GM12878 (cell line): ENCODE measurements around the gene COPB1. TPM values are rescaled to one million over a fixed set of nuclear protein-coding genes. Genes with fewer than 3 reads are reported as not detected.
A peak's percentile ranks its signal among the peaks of the same experiment; 100 is the strongest.

ENCODE experiments used
- CBFB ChIP-seq: IDR thresholded peaks from 2 replicates; pipeline ENCODE4 v1.6.1; 2016; ENCODE audit warnings: antibody characterized with exemption, low read depth
- ELK1 ChIP-seq: IDR thresholded peaks from 2 replicates; pipeline ENCODE4 v1.6.1; 2012; ENCODE audit warnings: low read depth, low read length, improper control_type of control experiment
- EP300 ChIP-seq, 2 experiments: fragments of 150-350 bp in 1 of 2; IDR thresholded peaks; 2 replicates each; pipeline ENCODE4 v1.6.1; 2011 to 2012; ENCODE audit warnings: low read depth in 2 of 2, low read length in 2 of 2, borderline replicate concordance in 1 of 2, improper control_type of control experiment in 1 of 2, inconsistent platforms in 1 of 2; ENCODE audit not compliant: control insufficient read depth in 1 of 2
- ETV6 ChIP-seq, 2 experiments: fragments of 450-650 bp in 1 of 2; IDR thresholded peaks in 1 of 2; conservative IDR thresholded peaks in 1 of 2; 2 replicates each; pipeline ENCODE4 v1.6.1; 2014; ENCODE audit warnings: antibody characterized with exemption in 1 of 2, borderline replicate concordance in 1 of 2, low read depth in 1 of 2, mild to moderate bottlenecking in 1 of 2, moderate library complexity in 1 of 2
- FOXK2 ChIP-seq: fragments of 450-650 bp; IDR thresholded peaks from 2 replicates; pipeline ENCODE4 v1.6.1; 2017; ENCODE audit warnings: mild to moderate bottlenecking, moderate library complexity
- HDAC6 ChIP-seq: fragments of 200-600 bp; sonication (generic); IDR thresholded peaks from one replicate; pipeline ENCODE4 v1.8.0; 2017; ENCODE audit warnings: antibody characterized with exemption; ENCODE audit not compliant: unreplicated experiment
- KLF5 ChIP-seq: fragments of 450-650 bp; IDR thresholded peaks from 2 replicates; pipeline ENCODE4 v1.6.1; 2014; ENCODE audit warnings: mild to moderate bottlenecking; ENCODE audit not compliant: partially characterized antibody
- LARP7 ChIP-seq: fragments of 450-650 bp; IDR thresholded peaks from 2 replicates; pipeline ENCODE4 v1.6.1; 2017; ENCODE audit warnings: mild to moderate bottlenecking
- MTA2 ChIP-seq: fragments of 450-650 bp; IDR thresholded peaks from 2 replicates; pipeline ENCODE4 v1.6.1; 2016; ENCODE audit warnings: low read depth, mild to moderate bottlenecking, moderate library complexity
- MTA3 ChIP-seq: IDR thresholded peaks from 2 replicates; pipeline ENCODE4 v1.6.1; 2012; ENCODE audit warnings: low read length, inconsistent platforms, borderline replicate concordance
- POLR2AphosphoS5 ChIP-seq: IDR thresholded peaks from 2 replicates; pipeline ENCODE4 v1.6.1; 2011; ENCODE audit warnings: mild to moderate bottlenecking, low read length, inconsistent platforms
- RELA ChIP-seq: fragments of 450-650 bp; IDR thresholded peaks from 2 replicates; pipeline ENCODE4 v1.8.0; 2014; ENCODE audit warnings: borderline replicate concordance; ENCODE audit not compliant: partially characterized antibody
- SMAD5 ChIP-seq: IDR thresholded peaks from 2 replicates; pipeline ENCODE4 v1.6.1; 2016; ENCODE audit warnings: antibody characterized with exemption, low read depth
- SPI1 ChIP-seq: IDR thresholded peaks from 2 replicates; pipeline ENCODE4 v1.6.1; 2011; ENCODE audit warnings: low read depth, mild to moderate bottlenecking, low read length, moderate library complexity, borderline replicate concordance; ENCODE audit not compliant: insufficient read depth
- YY1 ChIP-seq: IDR thresholded peaks from 2 replicates; pipeline ENCODE4 v1.6.1; 2011; ENCODE audit warnings: low read depth, mild to moderate bottlenecking, low read length
- ZNF217 ChIP-seq: fragments of 450-650 bp; IDR thresholded peaks from 2 replicates; pipeline ENCODE4 v1.6.1; 2017; ENCODE audit warnings: antibody characterized with exemption, mild to moderate bottlenecking
- ZZZ3 ChIP-seq: IDR thresholded peaks from 2 replicates; pipeline ENCODE4 v1.6.1; 2011; ENCODE audit warnings: low read depth; ENCODE audit not compliant: control insufficient read depth, insufficient read length
- polyA plus RNA-seq, 11 experiments: library from polyadenylated mRNA; depleted of rRNA in 4 of 11; unstranded in 6 of 11; stranded (reverse) in 5 of 11; fragments of >200 nt; fragmentation: Nextera tagmentation in 4 of 11; fragmentation: Illumina TruSeq in 1 of 11; extraction: Ambion mirVana in 4 of 11; extraction: Trizol in 1 of 11; gene quantifications; 1 replicate in 1 of 11; 2 replicates in 10 of 11; pipeline versions ENCODE4 v1.2.1 to v1.2.3, GENCODE V29; 2011 to 2016; ENCODE audit warnings: inconsistent platforms in 2 of 11, missing spikeins in 2 of 11, low read depth in 1 of 11
- total RNA-seq, 4 experiments: library from RNA; depleted of rRNA in 3 of 4; stranded (reverse); fragments of >200 nt in 3 of 4; fragmentation: Illumina TruSeq in 1 of 4; extraction: Trizol in 1 of 4; gene quantifications; 2 replicates each; pipeline versions ENCODE4 v1.2.1 to v1.2.3, GENCODE V29; 2013 to 2021
- TF ChIP-seq, protein P1 (sequence below): fragments of 150-350 bp; IDR thresholded peaks from 2 replicates; pipeline ENCODE4 v1.6.1; 2014; ENCODE audit warnings: mild to moderate bottlenecking, low read depth, low read length
- TF ChIP-seq, protein P2 (sequence below): IDR thresholded peaks from 2 replicates; pipeline ENCODE4 v1.6.1; 2012; ENCODE audit warnings: low read depth, low read length, improper control_type of control experiment

The COPB1 gene
- total and polyA plus RNA-seq, 10 of the 15 experiments (the other 5 are each of a cell fraction or from before 2014, with no cell fraction given): 67.0 to 149 (median 109) TPM

GRCh38 chr11:14519917-14520746, 20.5 kb upstream of the COPB1 start, which contains the start of gene PSMA1 (continued):
- TF ChIP-seq MTA3 (no peak), YY1 (peak; percentile 92), HDAC6 (no peak), FOXK2 (peak; percentile 70), SMAD5 (0 out of 2 replicates have a peak, but pooled peaks have one; percentile 61), ZNF217 (no peak), CBFB (peak; percentile 45), LARP7 (peak; percentile 38; the same call in 1 of the 2 replicates), MTA2 (peak; percentile 49; the same call in 1 of the 2 replicates), ETV6 (conservative IDR thresholded peaks at IDR 0.05 in 1 of 2, IDR thresholded peaks at IDR 0.05 in 1 of 2; ENCODE audit: borderline replicate concordance in 1 of 2, low read depth in 1 of 2) (no peak), KLF5 (peak; percentile 76), ZZZ3 (no peak), SPI1 (peak; percentile 64; the same call in 1 of the 2 replicates), EP300 (IDR thresholded peaks at IDR 0.05; ENCODE audit: borderline replicate concordance in 1 of 2, control insufficient read depth in 1 of 2, low read depth in 2 of 2, low read length in 2 of 2) (peak in 1 of 2 experiments; percentile 42; a peak in 1 of 4 replicates), ELK1 (peak; percentile 60; the same call in 1 of the 2 replicates), RELA (peak; percentile 89), POLR2AphosphoS5 (peak; percentile 90)
- TF ChIP-seq, protein P1, sequence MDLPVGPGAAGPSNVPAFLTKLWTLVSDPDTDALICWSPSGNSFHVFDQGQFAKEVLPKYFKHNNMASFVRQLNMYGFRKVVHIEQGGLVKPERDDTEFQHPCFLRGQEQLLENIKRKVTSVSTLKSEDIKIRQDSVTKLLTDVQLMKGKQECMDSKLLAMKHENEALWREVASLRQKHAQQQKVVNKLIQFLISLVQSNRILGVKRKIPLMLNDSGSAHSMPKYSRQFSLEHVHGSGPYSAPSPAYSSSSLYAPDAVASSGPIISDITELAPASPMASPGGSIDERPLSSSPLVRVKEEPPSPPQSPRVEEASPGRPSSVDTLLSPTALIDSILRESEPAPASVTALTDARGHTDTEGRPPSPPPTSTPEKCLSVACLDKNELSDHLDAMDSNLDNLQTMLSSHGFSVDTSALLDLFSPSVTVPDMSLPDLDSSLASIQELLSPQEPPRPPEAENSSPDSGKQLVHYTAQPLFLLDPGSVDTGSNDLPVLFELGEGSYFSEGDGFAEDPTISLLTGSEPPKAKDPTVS: 0 out of 2 replicates have a peak, but pooled peaks have one; percentile 49
- TF ChIP-seq, protein P2, sequence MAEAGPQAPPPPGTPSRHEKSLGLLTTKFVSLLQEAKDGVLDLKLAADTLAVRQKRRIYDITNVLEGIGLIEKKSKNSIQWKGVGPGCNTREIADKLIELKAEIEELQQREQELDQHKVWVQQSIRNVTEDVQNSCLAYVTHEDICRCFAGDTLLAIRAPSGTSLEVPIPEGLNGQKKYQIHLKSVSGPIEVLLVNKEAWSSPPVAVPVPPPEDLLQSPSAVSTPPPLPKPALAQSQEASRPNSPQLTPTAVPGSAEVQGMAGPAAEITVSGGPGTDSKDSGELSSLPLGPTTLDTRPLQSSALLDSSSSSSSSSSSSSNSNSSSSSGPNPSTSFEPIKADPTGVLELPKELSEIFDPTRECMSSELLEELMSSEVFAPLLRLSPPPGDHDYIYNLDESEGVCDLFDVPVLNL: peak; percentile 71; the same call in 1 of the 2 replicates
